Thyroid gland (tissue), 4 donors: Measurements from ENCODE around the gene MARVELD1. TPM values are rescaled to one million over a fixed set of nuclear protein-coding genes. Genes with fewer than 3 reads are reported as not detected.
"Not testable (repeated sequence)": the region's sequence is repeated elsewhere in the genome, so short reads cannot be mapped to it uniquely, and the experiment has no call there.

Experiments used
- DNase-seq, 2 donors: peaks; one replicate each; pipeline ENCODE4 v3.0.0-alpha.2; 2019
- H3K27ac ChIP-seq, 3 donors: fragments of 200-600 bp; sonication (generic); 1 replicate in 2 of 3; 2 replicates in 1 of 3; pipeline ENCODE4 v1.5.1; 2016 to 2019; ENCODE audit warnings: mild to moderate bottlenecking in 1 of 3, moderate library complexity in 1 of 3
- H3K27me3 ChIP-seq: fragments of 200-600 bp; sonication (generic); one replicate; pipeline ENCODE4 v1.5.1; 2019
- H3K36me3 ChIP-seq, 2 donors: fragments of 200-600 bp; sonication (generic); one replicate each; pipeline ENCODE4 v1.5.1; 2016 to 2019
- H3K4me1 ChIP-seq, 2 donors: fragments of 200-600 bp; sonication (generic); one replicate each; pipeline ENCODE4 v1.5.1; 2017 to 2019
- H3K4me3 ChIP-seq, 3 donors: fragments of 200-600 bp; sonication (generic); replicated peaks in 1 of 3; 1 replicate in 2 of 3; 2 replicates in 1 of 3; pipeline ENCODE4 v1.5.1; 2016; ENCODE audit warnings: mild to moderate bottlenecking in 1 of 3
- H3K9me3 ChIP-seq: fragments of 200-600 bp; sonication (generic); one replicate; pipeline ENCODE4 v1.5.1; 2017
- POLR2A ChIP-seq, 2 donors: fragments of 450-650 bp; IDR thresholded peaks; one replicate each; pipeline ENCODE4 v1.6.1; 2017; ENCODE audit warnings: antibody characterized with exemption in 2 of 2, mild to moderate bottlenecking in 2 of 2, moderate library complexity in 1 of 2
- WGBS, 2 donors: methylation state at CpG; one replicate each; pipeline ENCODE4 v1.1.5; 2017; 5-methylcytosine and 5-hydroxymethylcytosine counted together
- intact Hi-C: fragments of 100-400 bp; cut with DNase I; formaldehyde crosslinking; loops from one replicate; pipeline ENCODE4 v1.15.1; 2023
- total RNA-seq, 4 donors: library from RNA; depleted of rRNA; stranded (reverse); fragments of >200 nt; gene quantifications; one replicate each; pipeline ENCODE4 v1.2.3, GENCODE V29; 2016
- TF ChIP-seq, protein P1 (sequence below), 6 experiments: fragments of 200-600 bp in 3 of 6; fragments of 450-650 bp in 3 of 6; sonication (generic) in 3 of 6; IDR thresholded peaks; one replicate each; pipeline ENCODE4 v1.5.1; 2016 to 2019; ENCODE audit warnings: antibody characterized with exemption in 6 of 6, mild to moderate bottlenecking in 2 of 6, inconsistent platforms in 1 of 6, moderate library complexity in 1 of 6

Gene MARVELD1
- total RNA-seq, 4 donors from 2014 or later, result 6.0 to 46.6 (median 10.5) TPM

DNA sequence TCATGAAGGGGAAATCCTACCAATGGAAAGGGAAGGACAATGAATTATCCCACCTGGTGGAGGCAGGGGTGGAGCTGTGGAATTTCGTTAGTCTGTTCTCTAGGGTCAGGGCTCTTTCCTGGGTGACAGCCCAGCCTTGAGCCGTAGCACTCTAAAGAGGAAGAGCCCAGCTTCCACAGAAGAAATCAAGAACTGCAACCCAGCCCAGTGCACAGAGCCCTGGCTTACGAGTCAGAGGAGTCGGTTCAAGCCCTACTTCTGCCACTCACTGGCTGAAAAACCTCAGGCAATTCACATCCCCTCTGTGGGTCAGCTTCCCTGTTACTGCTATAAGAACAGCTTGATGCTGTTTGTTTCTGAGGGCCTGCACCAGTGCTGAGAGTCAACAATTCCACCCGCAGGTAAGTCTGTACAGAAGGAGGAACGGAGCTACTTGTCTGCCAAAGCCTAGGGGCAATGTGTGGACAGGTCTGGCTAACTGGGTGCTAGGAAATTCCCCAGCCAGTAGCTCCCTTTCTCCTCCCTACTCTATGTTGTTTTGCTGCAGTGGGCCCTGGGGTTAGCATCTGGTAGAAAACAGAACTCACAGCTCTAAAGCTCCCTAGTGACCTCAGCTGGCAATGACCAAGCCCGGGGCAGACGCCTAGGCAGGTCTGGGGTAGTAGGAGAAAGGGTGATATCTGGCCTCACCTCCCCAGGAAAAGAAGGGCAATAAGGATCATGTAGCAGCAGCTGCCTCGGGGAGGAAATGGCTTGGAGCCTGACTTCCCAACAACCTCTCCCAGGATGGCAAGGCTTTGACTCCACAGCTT, 29.8 kb upstream of the MARVELD1 start:
- no peak for DNase-seq
- no peaks in the 10 kb centered on the region for H3K9me3 ChIP-seq
- peaks cover 41 to 45% of the 10 kb centered on the region in 2 donors for H3K4me1 ChIP-seq
- H3K36me3 ChIP-seq, result peaks cover 0 to 2% of the 10 kb centered on the region in 2 donors
- intact Hi-C loops, result no loop called here
- 62 to 75% methylated on average over 8 to 9 of the region's 9 CpGs for WGBS, 2 donors
- no peak for TF ChIP-seq POLR2A (IDR thresholded peaks at IDR 0.05)
- TF ChIP-seq, protein P1, sequence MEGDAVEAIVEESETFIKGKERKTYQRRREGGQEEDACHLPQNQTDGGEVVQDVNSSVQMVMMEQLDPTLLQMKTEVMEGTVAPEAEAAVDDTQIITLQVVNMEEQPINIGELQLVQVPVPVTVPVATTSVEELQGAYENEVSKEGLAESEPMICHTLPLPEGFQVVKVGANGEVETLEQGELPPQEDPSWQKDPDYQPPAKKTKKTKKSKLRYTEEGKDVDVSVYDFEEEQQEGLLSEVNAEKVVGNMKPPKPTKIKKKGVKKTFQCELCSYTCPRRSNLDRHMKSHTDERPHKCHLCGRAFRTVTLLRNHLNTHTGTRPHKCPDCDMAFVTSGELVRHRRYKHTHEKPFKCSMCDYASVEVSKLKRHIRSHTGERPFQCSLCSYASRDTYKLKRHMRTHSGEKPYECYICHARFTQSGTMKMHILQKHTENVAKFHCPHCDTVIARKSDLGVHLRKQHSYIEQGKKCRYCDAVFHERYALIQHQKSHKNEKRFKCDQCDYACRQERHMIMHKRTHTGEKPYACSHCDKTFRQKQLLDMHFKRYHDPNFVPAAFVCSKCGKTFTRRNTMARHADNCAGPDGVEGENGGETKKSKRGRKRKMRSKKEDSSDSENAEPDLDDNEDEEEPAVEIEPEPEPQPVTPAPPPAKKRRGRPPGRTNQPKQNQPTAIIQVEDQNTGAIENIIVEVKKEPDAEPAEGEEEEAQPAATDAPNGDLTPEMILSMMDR (IDR thresholded peaks at IDR 0.05), result no peak
- no peaks in the 10 kb centered on the region for H3K27me3 ChIP-seq
- H3K27ac ChIP-seq, result peak overlapping the region in 2 of 3 donors; percentile 25 to 43
- H3K4me3 ChIP-seq, result no peak overlapping the region

DNA sequence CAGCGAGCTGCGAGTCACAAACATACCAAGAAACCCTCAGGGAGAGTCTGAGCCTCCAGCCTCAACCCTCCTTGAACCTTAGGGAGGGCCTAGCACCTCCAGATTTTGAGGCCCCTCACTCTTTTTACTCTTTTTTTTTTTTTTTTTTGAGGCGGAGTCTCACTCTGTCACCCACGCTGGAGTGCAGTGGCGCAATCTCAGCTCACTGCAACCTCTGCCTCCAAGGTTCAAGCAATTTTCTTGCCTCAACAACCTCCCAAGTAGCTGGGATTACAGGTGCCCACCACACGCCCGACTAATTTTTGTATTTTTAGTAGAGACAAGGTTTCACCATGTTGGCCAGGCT, 29.2 kb upstream of the MARVELD1 start:
- H3K36me3 ChIP-seq, H3K4me3 ChIP-seq, H3K27me3 ChIP-seq, DNase-seq, intact Hi-C loops, H3K9me3 ChIP-seq: not testable (repeated sequence)
- Histone ChIP-seq H3K4me1 (peaks cover 41 to 47% of the 10 kb centered on the region in 2 donors), H3K27ac (peak overlapping the region in 2 of 3 donors; percentile 25 to 43)
- 79 to 82% methylated on average over 7 of the region's 7 CpGs for WGBS, 2 donors

DNA sequence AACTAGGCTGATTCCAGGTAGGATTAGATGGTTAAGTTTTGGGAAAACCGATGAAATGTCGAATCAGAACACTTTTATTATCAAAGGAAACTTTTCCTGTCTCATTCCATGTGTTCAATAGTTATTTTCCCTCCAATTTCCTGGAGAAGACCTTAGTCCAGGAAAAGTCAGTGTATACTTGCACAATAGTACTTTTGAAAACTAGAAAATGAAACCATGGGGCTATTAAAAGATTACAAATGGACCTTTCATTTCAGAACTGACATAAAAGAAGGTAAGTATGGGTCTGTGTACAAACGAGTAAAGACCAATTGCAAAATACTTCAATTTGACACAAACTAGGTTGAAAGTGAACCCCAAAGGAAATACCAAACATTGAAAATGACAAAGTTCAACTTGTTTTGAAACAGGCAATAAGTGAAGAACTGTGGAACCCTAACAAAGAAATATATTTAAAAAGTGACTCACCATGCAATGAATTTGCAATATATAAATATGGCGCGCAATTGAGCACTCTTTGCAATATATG, 28.6 kb upstream of the MARVELD1 start:
- Histone ChIP-seq H3K27ac (peak overlapping the region in 2 of 3 donors; percentile 25 to 46), H3K4me3 (peak overlapping the region in 1 of 3 donors; percentile 49), H3K36me3 (peaks cover 0 to 2% of the 10 kb centered on the region in 2 donors), H3K9me3 (no peaks in the 10 kb centered on the region), H3K4me1 (peaks cover 41 to 47% of the 10 kb centered on the region in 2 donors), H3K27me3 (no peaks in the 10 kb centered on the region)
- TF ChIP-seq POLR2A (IDR thresholded peaks at IDR 0.05), result no peak
- TF ChIP-seq, protein P1 (IDR thresholded peaks at IDR 0.05), result no peak
- intact Hi-C loops, result no loop called here
- DNase-seq, result no peak
- WGBS, 2 donors, result 69 to 82% methylated on average over 5 of the region's 5 CpGs

DNA sequence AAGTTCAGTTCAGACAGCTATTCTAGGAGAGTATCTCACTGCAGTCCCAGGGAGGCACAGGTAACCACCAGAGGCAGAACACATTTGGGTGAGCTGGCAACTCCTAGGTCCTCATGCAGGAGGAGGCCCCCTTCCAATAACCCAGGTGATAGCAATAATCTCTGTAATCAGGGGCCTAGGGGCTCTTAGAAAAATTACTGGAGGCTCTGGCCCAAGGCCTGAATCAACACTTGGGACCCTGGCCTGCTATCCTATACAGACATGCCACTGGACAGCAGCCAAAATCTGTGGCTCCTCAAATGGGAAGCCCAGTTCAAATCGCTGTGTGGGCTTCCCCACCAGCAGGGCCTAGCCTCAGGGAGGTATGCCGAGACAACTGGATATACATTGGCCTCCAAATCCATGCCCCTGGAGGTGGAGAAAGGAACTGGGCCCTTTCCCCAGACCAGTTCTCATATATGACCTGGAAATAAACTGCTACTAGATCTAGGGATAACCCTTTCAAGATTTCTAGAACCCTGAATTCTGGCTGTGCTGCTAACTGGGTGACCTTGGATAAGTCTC, 28.1 kb upstream of the MARVELD1 start:
- TF ChIP-seq POLR2A (IDR thresholded peaks at IDR 0.05), result no peak
- TF ChIP-seq, protein P1 (IDR thresholded peaks at IDR 0.05), result peak in 2 of 6 experiments; percentile 17 to 18
- intact Hi-C loops, result no loop called here
- Histone ChIP-seq H3K27me3 (no peaks in the 10 kb centered on the region), H3K9me3 (no peaks in the 10 kb centered on the region), H3K4me1 (peaks cover 41 to 47% of the 10 kb centered on the region in 2 donors), H3K36me3 (no peaks in the 10 kb centered on the region), H3K27ac (peak overlapping the region in 2 of 3 donors; percentile 10 to 46), H3K4me3 (peak overlapping the region in 1 of 3 donors; percentile 49)
- 50 to 67% methylated on average over 1 to 2 of the region's 2 CpGs for WGBS, 2 donors
- DNase-seq, result peak in 1 of 2 donors; percentile 23

DNA sequence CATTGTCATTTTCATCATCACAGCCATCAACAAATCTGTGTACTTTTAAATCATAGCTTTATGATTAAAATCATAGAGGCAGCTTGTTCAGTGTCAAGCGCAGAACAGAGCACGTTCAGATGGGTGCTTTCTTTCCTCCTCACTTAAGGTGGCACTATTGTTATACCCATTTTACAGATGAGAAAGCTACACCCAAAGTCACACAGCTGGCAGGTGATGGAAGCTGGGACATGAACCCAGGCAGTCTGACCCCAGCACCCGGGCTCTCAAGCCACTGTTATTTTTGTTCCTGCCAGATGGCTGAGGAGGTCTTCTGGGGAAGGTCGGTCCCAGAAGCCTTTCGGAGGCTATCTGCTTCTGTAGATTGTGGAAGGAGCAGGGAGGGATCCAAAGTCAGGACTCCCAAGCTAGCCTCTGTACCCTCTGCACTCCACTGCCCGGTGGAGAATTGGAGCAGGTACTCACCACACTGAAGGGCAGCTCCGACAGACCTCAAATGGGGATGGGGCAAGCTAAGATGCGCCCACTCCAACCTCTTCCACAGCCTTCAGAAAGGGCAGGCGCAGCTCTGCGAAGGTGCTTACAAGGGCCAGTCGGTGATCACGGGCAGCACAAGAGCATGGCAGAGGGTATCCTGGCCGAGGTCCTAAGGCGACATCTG, 27.1 kb upstream of the MARVELD1 start:
- Histone ChIP-seq H3K27ac (peak overlapping the region; percentile 76 to 97 (median 94)), H3K4me1 (peaks cover 41 to 47% of the 10 kb centered on the region in 2 donors), H3K27me3 (no peaks in the 10 kb centered on the region), H3K9me3 (no peaks in the 10 kb centered on the region), H3K36me3 (no peaks in the 10 kb centered on the region), H3K4me3 (peak overlapping the region; percentile 1 to 49 (median 40))
- 28 to 34% methylated on average over 8 of the region's 14 CpGs for WGBS, 2 donors
- TF ChIP-seq, protein P1 (IDR thresholded peaks at IDR 0.05), result no peak
- TF ChIP-seq POLR2A (IDR thresholded peaks at IDR 0.05), result no peak
- no peak for DNase-seq
- intact Hi-C loops, result no loop called here
